ENCODE data around the gene CARD9. TPM values are rescaled to one million over a fixed set of nuclear protein-coding genes. Genes with fewer than 3 reads are reported as not detected.
A peak's percentile ranks its signal among the peaks of the same experiment; 100 is the strongest.

The CARD9 gene
- total RNA-seq, 2 experiments from 2014 or later = 0.92 to 1.7 TPM

DNA sequence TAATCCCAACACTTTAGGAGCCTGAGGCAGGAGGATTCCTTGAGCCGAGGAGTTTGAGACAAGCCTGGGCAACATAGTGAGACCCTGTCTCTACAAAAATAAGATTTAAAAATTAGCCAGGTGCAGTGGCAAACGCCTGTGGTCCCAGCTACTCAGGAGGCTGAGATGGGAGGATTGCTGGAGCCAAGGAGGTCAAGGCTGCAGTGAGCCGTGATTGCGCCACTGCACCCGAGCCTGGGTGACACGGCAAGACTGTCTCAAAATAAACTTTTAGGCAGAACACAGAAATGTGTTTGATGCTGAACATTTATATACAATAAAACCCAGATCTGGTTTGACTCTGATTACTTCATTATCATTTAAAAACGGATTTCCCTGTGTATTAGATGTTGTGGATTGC is 32.0 kb upstream of the CARD9 start:
- no peaks in the 10 kb centered on the region for H4K20me1 ChIP-seq (ENCODE audit: insufficient read depth, low read length)
- peaks cover 31% of the 10 kb centered on the region for H3K4me1 ChIP-seq (ENCODE audit: insufficient read depth, low read length, poor library complexity, severe bottlenecking)
- POLR2A ChIA-PET = no interaction called here
- H2AFZ ChIP-seq (ENCODE audit: low read length) = no peak overlapping the region
- H3K27ac ChIP-seq (ENCODE audit: low read depth, low read length, poor library complexity, severe bottlenecking) = no peak overlapping the region
- H3K4me3 ChIP-seq (ENCODE audit: low read depth, low read length, poor library complexity, severe bottlenecking) = no peak overlapping the region
- H3K79me2 ChIP-seq (ENCODE audit: insufficient read depth, low read depth, low read length) = peaks cover 25% of the 10 kb centered on the region; the same call in 1 of the 2 replicates
- no peak for DNase-seq (ENCODE audit: low spot score)
- intact Hi-C loops (cut with micrococcal nuclease; ENCODE audit: unreplicated experiment) = no loop called here
- H3K4me2 ChIP-seq (ENCODE audit: low read length) = no peak overlapping the region
- no peaks in the 10 kb centered on the region for H3K9me2 ChIP-seq (ENCODE audit: insufficient read depth, low read length)
- TF ChIP-seq EZH2phosphoT487 (IDR thresholded peaks at IDR 0.05; ENCODE audit: borderline replicate concordance, low read depth, low read length) (no peak), CTCF (conservative IDR thresholded peaks at IDR 0.05; ENCODE audit: low read length) (no peak)
- CTCF ChIA-PET (ENCODE audit: unreplicated experiment) = no interaction called here
- no TSS peak for BruUV-seq (replicated peaks)
- peaks cover 74% of the 10 kb centered on the region for H3K36me3 ChIP-seq (ENCODE audit: insufficient read depth, low read length)
- H3K9me3 ChIP-seq (ENCODE audit: low read length) = no peaks in the 10 kb centered on the region

DNA sequence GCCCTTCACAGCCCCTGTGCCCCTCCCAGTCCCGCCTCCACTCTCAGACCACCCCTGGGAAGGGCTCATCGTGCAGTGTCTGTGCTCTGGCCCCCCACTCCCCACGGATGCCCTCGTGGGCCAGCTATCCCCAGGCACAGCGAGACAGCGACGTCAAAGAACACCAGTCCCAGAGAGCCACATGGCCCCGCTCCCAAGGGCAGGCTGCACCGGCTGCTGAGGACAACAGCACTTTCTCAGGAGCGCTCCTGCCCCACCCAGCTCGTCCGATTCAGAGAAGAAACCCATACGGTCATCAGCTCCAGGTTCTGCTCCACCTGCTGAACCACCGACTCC is 31.3 kb upstream of the CARD9 start:
- no peak overlapping the region for H2AFZ ChIP-seq (ENCODE audit: low read length)
- peaks cover 74% of the 10 kb centered on the region for H3K36me3 ChIP-seq (ENCODE audit: insufficient read depth, low read length)
- no peaks in the 10 kb centered on the region for H3K9me3 ChIP-seq (ENCODE audit: low read length)
- no peak overlapping the region for H3K4me3 ChIP-seq (ENCODE audit: low read depth, low read length, poor library complexity, severe bottlenecking)
- peaks cover 33% of the 10 kb centered on the region for H3K4me1 ChIP-seq (ENCODE audit: insufficient read depth, low read length, poor library complexity, severe bottlenecking)
- DNase-seq (ENCODE audit: low spot score) = no peak
- ChIA-PET CTCF (ENCODE audit: unreplicated experiment) (no interaction called here), POLR2A (no interaction called here)
- TF ChIP-seq CTCF (conservative IDR thresholded peaks at IDR 0.05; ENCODE audit: low read length) (no peak), EZH2phosphoT487 (IDR thresholded peaks at IDR 0.05; ENCODE audit: borderline replicate concordance, low read depth, low read length) (no peak)
- peak overlapping the region; percentile 18 for H3K27ac ChIP-seq (ENCODE audit: low read depth, low read length, poor library complexity, severe bottlenecking)
- peaks cover 23% of the 10 kb centered on the region; the same call in 1 of the 2 replicates for H3K79me2 ChIP-seq (ENCODE audit: insufficient read depth, low read depth, low read length)
- H3K9me2 ChIP-seq (ENCODE audit: insufficient read depth, low read length) = no peaks in the 10 kb centered on the region
- no TSS peak for BruUV-seq (replicated peaks)
- no peak overlapping the region for H3K4me2 ChIP-seq (ENCODE audit: low read length)
- no peaks in the 10 kb centered on the region for H4K20me1 ChIP-seq (ENCODE audit: insufficient read depth, low read length)
- intact Hi-C loops (cut with micrococcal nuclease; ENCODE audit: unreplicated experiment) = no loop called here

- TF ChIP-seq CTCF (conservative IDR thresholded peaks at IDR 0.05; ENCODE audit: low read length) (no peak), EZH2phosphoT487 (IDR thresholded peaks at IDR 0.05; ENCODE audit: borderline replicate concordance, low read depth, low read length) (no peak)
These were observed 30.7 kb upstream of the CARD9 start for GRCh38 chr9:136403915-136404800.

More at GRCh38 chr9:136403915-136404800, 30.7 kb upstream of the CARD9 start:
- intact Hi-C loops (cut with micrococcal nuclease; ENCODE audit: unreplicated experiment) = no loop called here
- Histone ChIP-seq H3K9me2 (ENCODE audit: insufficient read depth, low read length) (no peaks in the 10 kb centered on the region), H3K4me2 (ENCODE audit: low read length) (no peak overlapping the region), H3K9me3 (ENCODE audit: low read length) (no peaks in the 10 kb centered on the region), H2AFZ (ENCODE audit: low read length) (no peak overlapping the region), H3K79me2 (ENCODE audit: insufficient read depth, low read depth, low read length) (peaks cover 23% of the 10 kb centered on the region), H3K4me1 (ENCODE audit: insufficient read depth, low read length, poor library complexity, severe bottlenecking) (peaks cover 28% of the 10 kb centered on the region), H3K4me3 (ENCODE audit: low read depth, low read length, poor library complexity, severe bottlenecking) (no peak overlapping the region), H3K36me3 (ENCODE audit: insufficient read depth, low read length) (peaks cover 74% of the 10 kb centered on the region), H4K20me1 (ENCODE audit: insufficient read depth, low read length) (peaks cover 4% of the 10 kb centered on the region; the same call in 1 of the 2 replicates), H3K27ac (ENCODE audit: low read depth, low read length, poor library complexity, severe bottlenecking) (peak overlapping the region; percentile 18)
- no peak for DNase-seq (ENCODE audit: low spot score)
- CTCF ChIA-PET (ENCODE audit: unreplicated experiment) = no interaction called here
- no TSS peak for BruUV-seq (replicated peaks)
- POLR2A ChIA-PET = no interaction called here

Data from OCI-LY7 (cell line).